H1 (cell line): Measurements from ENCODE around the gene ACBD6. TPM values are rescaled to one million over a fixed set of nuclear protein-coding genes. Genes with fewer than 3 reads are reported as not detected.

ENCODE experiments used
- CTCF ChIA-PET: fragments of 300-600 bp; sonication (Branson Sonifier 250); formaldehyde crosslinking; loops from one replicate; lab custom pipeline; 2021; ENCODE audit not compliant: partially characterized antibody; lab: Charles Lee
- POLR2A ChIA-PET: fragments of 300-600 bp; sonication (Branson Sonifier 250); formaldehyde crosslinking; loops from one replicate; lab custom pipeline; 2021; ENCODE audit warnings: inconsistent platforms; ENCODE audit not compliant: partially characterized antibody; lab: Charles Lee
- DNase-seq, 2 experiments: peaks; one replicate each; pipeline versions ENCODE4 v3.0.0 to v3.0.0-alpha.2; 2010 to 2022; ENCODE audit warnings: low spot score in 2 of 2, low read depth in 1 of 2, mixed read lengths in 1 of 2
- FAIRE-seq: peaks from 2 replicates; lab custom pipeline; 2011; peaks lifted over from hg19 to GRCh38; lab: Jason Lieb, UNC
- H2AFZ ChIP-seq: 2 replicates; pipeline ENCODE4 v1.8.1; 2012; ENCODE audit warnings: low read length, inconsistent platforms
- H2AK5ac ChIP-seq: 2 replicates; pipeline ENCODE4 v1.6.1; 2013; ENCODE audit warnings: low read depth, low read length
- H2BK120ac ChIP-seq: replicated peaks from 2 replicates; pipeline ENCODE3; 2013; ENCODE audit warnings: low read depth, low read length, inconsistent platforms
- H2BK12ac ChIP-seq: 2 replicates; pipeline ENCODE4 v1.6.1; 2013; ENCODE audit warnings: low read depth, low read length
- H2BK15ac ChIP-seq: 2 replicates; pipeline ENCODE4 v1.6.1; 2013; ENCODE audit warnings: low read length
- H2BK20ac ChIP-seq: 2 replicates; pipeline ENCODE4 v1.6.1; 2013; ENCODE audit warnings: low read length
- H2BK5ac ChIP-seq: 2 replicates; pipeline ENCODE4 v1.6.1; 2013; ENCODE audit warnings: low read depth, low read length
- H3K14ac ChIP-seq: 2 replicates; pipeline ENCODE4 v1.6.1; 2013; ENCODE audit warnings: inconsistent platforms; ENCODE audit not compliant: insufficient read length
- H3K18ac ChIP-seq: 2 replicates; pipeline ENCODE4 v1.6.1; 2013; ENCODE audit warnings: low read length; ENCODE audit errors: extremely low read depth
- H3K23ac ChIP-seq: 2 replicates; pipeline ENCODE4 v1.6.1; 2013; ENCODE audit warnings: inconsistent platforms; ENCODE audit not compliant: insufficient read length
- H3K23me2 ChIP-seq: 2 replicates; pipeline ENCODE4 v1.6.1; 2013; ENCODE audit warnings: low read depth, low read length
- H3K27ac ChIP-seq: 2 replicates; pipeline ENCODE4 v1.6.1; 2011; ENCODE audit warnings: low read depth, low read length, inconsistent platforms
- H3K27me3 ChIP-seq, 4 experiments: replicated peaks in 1 of 4; 1 replicate in 1 of 4; 2 replicates in 3 of 4; pipeline versions ENCODE4 v1.6.1 to v1.8.1; 2011 to 2013; ENCODE audit warnings: low read length in 3 of 4, mild to moderate bottlenecking in 3 of 4, inconsistent platforms in 2 of 4, mixed read lengths in 2 of 4, moderate library complexity in 1 of 4; ENCODE audit not compliant: control insufficient read depth in 3 of 4, insufficient read depth in 3 of 4; ENCODE audit errors: extremely low read depth in 1 of 4
- H3K36me3 ChIP-seq, 4 experiments: 2 replicates each; pipeline versions ENCODE4 v1.6.1 to v1.8.1; 2011 to 2013; ENCODE audit warnings: mild to moderate bottlenecking in 4 of 4, low read length in 3 of 4, moderate library complexity in 2 of 4, control low read depth in 1 of 4, inconsistent platforms in 1 of 4; ENCODE audit not compliant: insufficient read depth in 4 of 4, control insufficient read depth in 2 of 4
- H3K4ac ChIP-seq: replicated peaks from 2 replicates; pipeline ENCODE3; 2013; ENCODE audit warnings: low read length, low read depth, mixed read lengths, inconsistent platforms; ENCODE audit not compliant: insufficient read length
- H3K4me1 ChIP-seq, 4 experiments: replicated peaks in 1 of 4; 1 replicate in 1 of 4; 2 replicates in 3 of 4; pipeline versions ENCODE4 v1.6.1 to v1.8.1; 2011 to 2013; ENCODE audit warnings: low read length in 3 of 4, inconsistent platforms in 2 of 4, mixed read lengths in 1 of 4; ENCODE audit not compliant: insufficient read depth in 4 of 4, control insufficient read depth in 3 of 4
- H3K4me2 ChIP-seq, 2 experiments: 2 replicates each; pipeline versions ENCODE4 v1.6.1 to v1.8.1; 2011 to 2013; ENCODE audit warnings: low read depth in 2 of 2, low read length in 2 of 2, control low read depth in 1 of 2, inconsistent platforms in 1 of 2, mild to moderate bottlenecking in 1 of 2; ENCODE audit not compliant: insufficient read depth in 1 of 2
- H3K4me3 ChIP-seq, 4 experiments: fragments of 200-600, 300-600 bp in 1 of 4; sonication (generic), shearing (Covaris generic), sonication (Bioruptor Twin) in 1 of 4; 2 replicates each; pipeline versions ENCODE4 v1.5.1 to v1.8.1; 2011 to 2016; ENCODE audit warnings: low read length in 4 of 4, low read depth in 3 of 4, control low read depth in 2 of 4, inconsistent platforms in 2 of 4, mild to moderate bottlenecking in 2 of 4, mixed read lengths in 1 of 4, moderate library complexity in 1 of 4; ENCODE audit not compliant: insufficient read depth in 2 of 4; ENCODE audit errors: extremely low read depth in 1 of 4
- H3K56ac ChIP-seq: replicated peaks from 2 replicates; pipeline ENCODE3; 2013; ENCODE audit warnings: low read depth, mild to moderate bottlenecking, mixed read lengths, low read length, inconsistent platforms; ENCODE audit not compliant: insufficient read length
- H3K79me1 ChIP-seq: 2 replicates; pipeline ENCODE4 v1.6.1; 2013; ENCODE audit warnings: low read depth, low read length, control low read depth
- H3K79me2 ChIP-seq, 2 experiments: 2 replicates each; pipeline versions ENCODE4 v1.6.1 to v1.8.1; 2012 to 2013; ENCODE audit warnings: low read length in 2 of 2, mild to moderate bottlenecking in 2 of 2, inconsistent platforms in 1 of 2; ENCODE audit not compliant: insufficient read depth in 2 of 2, control insufficient read depth in 1 of 2
- H3K9ac ChIP-seq, 4 experiments: replicated peaks in 1 of 4; 1 replicate in 1 of 4; 2 replicates in 3 of 4; pipeline versions ENCODE4 v1.6.1 to v1.8.1; 2011 to 2013; ENCODE audit warnings: low read depth in 3 of 4, low read length in 3 of 4, control low read depth in 2 of 4, mild to moderate bottlenecking in 2 of 4, moderate library complexity in 2 of 4, inconsistent platforms in 1 of 4; ENCODE audit errors: extremely low read depth in 1 of 4
- H3K9me3 ChIP-seq, 2 experiments: 2 replicates each; pipeline versions ENCODE4 v1.6.1 to v1.8.1; 2012 to 2013; ENCODE audit warnings: mild to moderate bottlenecking in 2 of 2, moderate library complexity in 2 of 2, control low read depth in 1 of 2, inconsistent platforms in 1 of 2, low read depth in 1 of 2, low read length in 1 of 2, mixed read lengths in 1 of 2; ENCODE audit not compliant: insufficient read depth in 2 of 2
- H4K20me1 ChIP-seq, 2 experiments: replicated peaks in 1 of 2; 2 replicates each; pipeline versions ENCODE3 to v1.8.1; 2011 to 2013; ENCODE audit warnings: inconsistent platforms in 2 of 2, low read length in 2 of 2, mild to moderate bottlenecking in 1 of 2; ENCODE audit not compliant: insufficient read depth in 2 of 2, control insufficient read depth in 1 of 2
- H4K5ac ChIP-seq: 2 replicates; pipeline ENCODE4 v1.6.1; 2013; ENCODE audit warnings: low read length, low read depth, mixed read lengths, inconsistent platforms; ENCODE audit not compliant: insufficient read length
- H4K8ac ChIP-seq: 2 replicates; pipeline ENCODE4 v1.8.0; 2013; ENCODE audit warnings: mild to moderate bottlenecking, moderate library complexity, low read length, inconsistent platforms; ENCODE audit not compliant: insufficient read depth; ENCODE audit errors: extremely low read depth
- H4K91ac ChIP-seq: replicated peaks from 2 replicates; pipeline ENCODE3; 2013; ENCODE audit warnings: low read length, mixed read lengths, inconsistent platforms; ENCODE audit not compliant: insufficient read length
- NANOG ChIP-seq: IDR thresholded peaks from 2 replicates; pipeline ENCODE4 v1.6.1; 2011; ENCODE audit warnings: low read length, low read depth, mild to moderate bottlenecking, inconsistent platforms; ENCODE audit not compliant: insufficient read depth, poor library complexity, severe bottlenecking
- SP1 ChIP-seq: IDR thresholded peaks from 2 replicates; pipeline ENCODE4 v1.6.1; 2011; ENCODE audit warnings: low read depth, low read length
- WGBS, 2 experiments: shearing (Covaris generic) in 1 of 2; methylation state at CpG; one replicate each; pipeline versions ENCODE4 v1.1.6 to v1.1.7; 2013 to 2015; ENCODE audit warnings: low lambda C conversion rate in 2 of 2, mixed read lengths in 2 of 2, inconsistent platforms in 1 of 2, low coverage in 1 of 2, missing lambda C conversion rate in 1 of 2; ENCODE audit not compliant: insufficient replicate concordance in 2 of 2, insufficient coverage in 1 of 2, insufficient read length in 1 of 2; ENCODE audit errors: extremely low coverage in 1 of 2, missing lambda C conversion rate in 1 of 2; 5-methylcytosine and 5-hydroxymethylcytosine counted together
- polyA plus RNA-seq, 7 experiments: library from polyadenylated mRNA; depleted of rRNA in 3 of 7; stranded (reverse) in 5 of 7; unstranded in 2 of 7; fragments of >200 nt in 5 of 7; fragments of 200-250 nt in 2 of 7; gene quantifications; 1 replicate in 5 of 7; 2 replicates in 1 of 7; 4 replicates in 1 of 7; pipeline versions ENCODE4 v1.2.1 to v1.2.3, GENCODE V29; 2011 to 2013; ENCODE audit warnings: missing spikeins in 2 of 7, mixed read lengths in 2 of 7
- total RNA-seq: library from RNA; stranded (reverse); fragmentation: NEBNext Ultra II Directional; extraction: Animal tissue kit (Norgen Biotek cat#: 25700); gene quantifications from 2 replicates; pipeline ENCODE4 v1.2.1, GENCODE V29; 2021

ACBD6 gene
- total and polyA plus RNA-seq, 2 of the 8 experiments (the other 6 are each of a cell fraction or from before 2014, with no cell fraction given), result 52.0 to 67.7 TPM

- H3K18ac ChIP-seq, result no peak overlapping the region
- H3K27me3 ChIP-seq, result no peaks in the 10 kb centered on the region
- no peak overlapping the region for H2BK12ac ChIP-seq
- DNase-seq (no peak), FAIRE-seq (no peak)
- no peak overlapping the region for H2BK120ac ChIP-seq
- CTCF ChIA-PET, result interaction anchor here (1.1 kb wide), 1 partner anchor 132 kb away, joined by 3 read pairs; no protein-coding TSS in a partner anchor
- H2AFZ ChIP-seq, result no peak overlapping the region
- no peak overlapping the region for H2AK5ac ChIP-seq
- H3K4ac ChIP-seq, result no peak overlapping the region
- H3K9ac ChIP-seq, result no peak overlapping the region
- no peak overlapping the region for H3K4me3 ChIP-seq
- no peaks in the 10 kb centered on the region for H3K9me3 ChIP-seq
- H3K23me2 ChIP-seq, result no peaks in the 10 kb centered on the region
- 93% methylated on average over 2 of the region's 2 CpGs; no CpG with 5 or more reads in 1 of the 2 experiments for WGBS, 2 experiments
- H4K8ac ChIP-seq, result no peak overlapping the region
- peaks cover 0 to 27% (median 4%) of the 10 kb centered on the region in 4 experiments; a peak in 4 of 8 replicates for H3K36me3 ChIP-seq
- H2BK15ac ChIP-seq, result no peak overlapping the region
- 0 out of 4 replicates have a peak, but pooled peaks cover 0 to 3% of the 10 kb centered on the region in 2 experiments for H3K79me2 ChIP-seq
- no peak overlapping the region for H3K4me2 ChIP-seq
- H4K91ac ChIP-seq, result no peak overlapping the region
- H3K14ac ChIP-seq, result no peak overlapping the region
- H2BK20ac ChIP-seq, result no peak overlapping the region
- H3K56ac ChIP-seq, result no peak overlapping the region
- H3K23ac ChIP-seq, result no peak overlapping the region
- no peaks in the 10 kb centered on the region for H3K79me1 ChIP-seq
- peaks cover 0 to 5% (median 1%) of the 10 kb centered on the region in 4 experiments; a peak in 3 of 7 replicates for H3K4me1 ChIP-seq
- TF ChIP-seq SP1 (no peak), NANOG (no peak)
- TF ChIP-seq, all 59 proteins: peak for 0
- POLR2A ChIA-PET, result interaction anchor here (0.6 to 1.0 kb wide), 2 partner anchors 9 to 364 kb away, joined by 3 to 4 read pairs; no protein-coding TSS in a partner anchor
- Histone ChIP-seq H2BK5ac (no peak overlapping the region), H4K20me1 (peaks cover 0 to 1% of the 10 kb centered on the region in 2 experiments), H3K27ac (no peak overlapping the region), H4K5ac (no peak overlapping the region)
Measured at GRCh38 chr1:180489313-180489712, 13.1 kb downstream of the ACBD6 start.
